CD14-positive monocyte (primary cell): ENCODE measurements around the gene HID1. TPM values are rescaled to one million over a fixed set of nuclear protein-coding genes. Genes with fewer than 3 reads are reported as not detected.

ENCODE experiments used
- DNase-seq, 3 donors: peaks; one replicate each; pipeline ENCODE4 v3.0.0-alpha.2; 2011 to 2022
- H2AFZ ChIP-seq: 2 replicates; pipeline ENCODE4 v1.6.0; 2012; ENCODE audit warnings: mild to moderate bottlenecking, low read depth, low read length, inconsistent platforms; ENCODE audit not compliant: insufficient read depth, poor library complexity, severe bottlenecking
- H3K27ac ChIP-seq, 2 donors: 1 replicate in 1 of 2; 2 replicates in 1 of 2; pipeline ENCODE4 v1.5.1; 2012 to 2013; ENCODE audit warnings: low read length in 2 of 2, control low read depth in 1 of 2, inconsistent platforms in 1 of 2, low read depth in 1 of 2, mild to moderate bottlenecking in 1 of 2
- H3K27me3 ChIP-seq, 2 donors: one replicate each; pipeline versions ENCODE4 v1.6.0 to v1.6.1; 2011 to 2013; ENCODE audit warnings: low read length in 2 of 2; ENCODE audit not compliant: control insufficient read depth in 2 of 2, insufficient read depth in 2 of 2
- H3K36me3 ChIP-seq, 2 donors: replicated peaks in 1 of 2; 1 replicate in 1 of 2; 2 replicates in 1 of 2; pipeline versions ENCODE4 v1.5.1 to v1.6.1; 2012 to 2013; ENCODE audit warnings: low read length in 2 of 2, control low read depth in 1 of 2, inconsistent platforms in 1 of 2, mild to moderate bottlenecking in 1 of 2; ENCODE audit not compliant: insufficient read depth in 2 of 2, control insufficient read depth in 1 of 2
- H3K4me1 ChIP-seq, 2 donors: 1 replicate in 1 of 2; 2 replicates in 1 of 2; pipeline versions ENCODE4 v1.5.1 to v1.6.1; 2012 to 2013; ENCODE audit warnings: low read length in 2 of 2, control low read depth in 1 of 2, inconsistent platforms in 1 of 2, mild to moderate bottlenecking in 1 of 2, moderate library complexity in 1 of 2; ENCODE audit not compliant: insufficient read depth in 2 of 2, control insufficient read depth in 1 of 2
- H3K4me2 ChIP-seq: replicated peaks from 2 replicates; pipeline ENCODE3; 2012; ENCODE audit warnings: low read length, moderate library complexity, mild to moderate bottlenecking; ENCODE audit not compliant: poor library complexity, severe bottlenecking; ENCODE audit errors: extremely low read depth
- H3K4me3 ChIP-seq, 3 experiments: fragments of 200-600 bp in 1 of 3; sonication (generic) in 1 of 3; replicated peaks in 1 of 3; 1 replicate in 2 of 3; 2 replicates in 1 of 3; pipeline ENCODE4 v1.5.1; 2011 to 2013; ENCODE audit warnings: low read length in 3 of 3, mild to moderate bottlenecking in 3 of 3, control low read depth in 2 of 3, low read depth in 2 of 3, inconsistent platforms in 1 of 3, moderate library complexity in 1 of 3
- H3K79me2 ChIP-seq: 2 replicates; pipeline ENCODE4 v1.6.0; 2012; ENCODE audit warnings: mild to moderate bottlenecking, control low read depth, inconsistent platforms, low read length, moderate library complexity; ENCODE audit not compliant: insufficient read depth
- H3K9ac ChIP-seq: 2 replicates; pipeline ENCODE4 v1.6.0; 2017; ENCODE audit warnings: low read length, mild to moderate bottlenecking; ENCODE audit not compliant: insufficient read depth, poor library complexity, severe bottlenecking
- H3K9me3 ChIP-seq, 2 donors: replicated peaks in 1 of 2; 1 replicate in 1 of 2; 2 replicates in 1 of 2; pipeline versions ENCODE4 v1.5.1 to v1.6.1; 2012 to 2013; ENCODE audit warnings: low read length in 2 of 2, control low read depth in 1 of 2; ENCODE audit not compliant: control insufficient read depth in 1 of 2, insufficient read depth in 1 of 2
- H4K20me1 ChIP-seq: 2 replicates; pipeline ENCODE4 v1.6.0; 2012; ENCODE audit warnings: mild to moderate bottlenecking, low read length, control low read depth, moderate library complexity; ENCODE audit not compliant: insufficient read depth
- H3K27ac Mint-ChIP-seq, 7 donors: one replicate each; pipeline ENCODE4 v1.8.0; 2020; ENCODE audit warnings: mild to moderate bottlenecking in 7 of 7, mixed read lengths in 7 of 7, moderate library complexity in 6 of 7, inconsistent platforms in 2 of 7
- H3K27me3 Mint-ChIP-seq, 3 donors: one replicate each; pipeline ENCODE4 v1.8.0; 2021 to 2022; ENCODE audit warnings: low read depth in 3 of 3, mild to moderate bottlenecking in 3 of 3, mixed read lengths in 3 of 3, moderate library complexity in 3 of 3, inconsistent platforms in 1 of 3
- H3K36me3 Mint-ChIP-seq, 2 donors: one replicate each; pipeline ENCODE4 v1.8.0; 2020; ENCODE audit warnings: mixed read lengths in 2 of 2, inconsistent platforms in 1 of 2, mild to moderate bottlenecking in 1 of 2
- H3K4me1 Mint-ChIP-seq: one replicate; pipeline ENCODE4 v1.8.0; 2020; ENCODE audit warnings: mild to moderate bottlenecking, mixed read lengths
- H3K4me3 Mint-ChIP-seq, 2 donors: one replicate each; pipeline ENCODE4 v1.8.0; 2020; ENCODE audit warnings: mild to moderate bottlenecking in 2 of 2, mixed read lengths in 2 of 2, moderate library complexity in 1 of 2
- H3K9me3 Mint-ChIP-seq, 7 donors: one replicate each; pipeline ENCODE4 v1.8.0; 2020 to 2022; ENCODE audit warnings: mixed read lengths in 7 of 7, mild to moderate bottlenecking in 6 of 7, moderate library complexity in 6 of 7, inconsistent platforms in 2 of 7
- WGBS: methylation state at CpG from one replicate; pipeline ENCODE4 v1.1.5; 2013; ENCODE audit warnings: missing lambda C conversion rate; ENCODE audit not compliant: insufficient coverage; 5-methylcytosine and 5-hydroxymethylcytosine counted together
- intact Hi-C, 2 donors: fragments of 100-400 bp; cut with micrococcal nuclease; formaldehyde crosslinking; loops; one replicate each; pipeline versions ENCODE4 v1.15.0 to v1.15.1; 2023
- polyA plus RNA-seq, 3 donors: library from polyadenylated mRNA; depleted of rRNA in 1 of 3; unstranded in 2 of 3; stranded (reverse) in 1 of 3; fragments of 300-500 nt in 2 of 3; fragments of >200 nt in 1 of 3; fragmentation: Illumina TruSeq in 2 of 3; gene quantifications; 1 replicate in 2 of 3; 2 replicates in 1 of 3; pipeline ENCODE4 v1.2.3, GENCODE V29; 2012 to 2021
- TF ChIP-seq, protein P1 (sequence below): fragments of 200-600 bp; IDR thresholded peaks from one replicate; pipeline ENCODE4 v1.8.0; 2022; ENCODE audit warnings: antibody characterized with exemption, mild to moderate bottlenecking

Gene HID1
- polyA plus RNA-seq, 3 donors: not detected

DNA sequence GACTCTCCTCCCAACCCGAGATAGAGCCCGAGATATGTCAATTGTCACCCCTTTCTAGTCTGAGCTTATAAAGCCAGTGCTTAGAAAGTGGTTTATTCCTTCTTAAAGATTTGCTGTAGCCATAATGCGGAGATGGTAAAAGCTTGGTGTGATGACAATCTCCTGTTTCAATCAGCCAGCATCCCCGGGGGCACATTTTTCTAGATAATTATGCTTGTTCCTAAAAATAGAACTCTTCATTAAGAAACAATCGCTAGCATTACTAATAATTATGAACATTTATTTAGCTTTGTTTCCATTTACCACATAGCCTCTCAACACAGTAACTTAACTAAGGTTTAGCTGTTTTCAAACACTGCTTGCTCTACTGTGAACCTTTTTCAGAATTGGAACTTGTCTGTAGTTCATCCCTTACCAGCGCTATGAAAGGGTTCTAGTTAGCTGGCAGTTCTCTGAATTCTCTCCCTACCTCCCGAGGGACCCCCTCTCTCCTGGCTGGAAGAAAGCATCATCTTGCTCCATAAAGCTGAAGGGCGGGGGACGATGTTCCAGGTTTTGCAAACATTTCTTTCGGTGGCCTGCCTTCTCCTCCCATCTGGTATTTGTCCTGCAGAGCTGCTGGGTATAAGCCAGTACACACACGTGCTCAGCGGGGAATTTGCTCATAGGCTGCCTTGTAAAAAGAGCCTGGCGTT lies 39.0 kb upstream of the HID1 start:
- Mint-ChIP-seq H3K4me3 (peak overlapping the region in 1 of 2 donors; percentile 93), H3K9me3 (no peaks in the 10 kb centered on the region), H3K27me3 (peaks cover 1 to 8% (median 4%) of the 10 kb centered on the region in 3 donors), H3K36me3 (peaks cover 7 to 8% of the 10 kb centered on the region in 2 donors), H3K4me1 (peaks cover 20% of the 10 kb centered on the region), H3K27ac (no peak overlapping the region)
- Histone ChIP-seq H3K27ac (no peak overlapping the region), H3K4me3 (peak overlapping the region in 1 of 3 experiments; percentile 97), H3K9me3 (no peaks in the 10 kb centered on the region), H4K20me1 (peaks cover 17% of the 10 kb centered on the region), H3K4me1 (peaks cover 17 to 22% of the 10 kb centered on the region in 2 donors), H3K9ac (no peak overlapping the region), H3K79me2 (peaks cover 19% of the 10 kb centered on the region), H3K4me2 (peak overlapping the region; percentile 94), H3K36me3 (peaks cover 4 to 5% of the 10 kb centered on the region in 2 donors), H2AFZ (peak overlapping the region; percentile 97), H3K27me3 (no peaks in the 10 kb centered on the region)
- intact Hi-C loops: no loop called here
- no peak for DNase-seq
- TF ChIP-seq, protein P1, sequence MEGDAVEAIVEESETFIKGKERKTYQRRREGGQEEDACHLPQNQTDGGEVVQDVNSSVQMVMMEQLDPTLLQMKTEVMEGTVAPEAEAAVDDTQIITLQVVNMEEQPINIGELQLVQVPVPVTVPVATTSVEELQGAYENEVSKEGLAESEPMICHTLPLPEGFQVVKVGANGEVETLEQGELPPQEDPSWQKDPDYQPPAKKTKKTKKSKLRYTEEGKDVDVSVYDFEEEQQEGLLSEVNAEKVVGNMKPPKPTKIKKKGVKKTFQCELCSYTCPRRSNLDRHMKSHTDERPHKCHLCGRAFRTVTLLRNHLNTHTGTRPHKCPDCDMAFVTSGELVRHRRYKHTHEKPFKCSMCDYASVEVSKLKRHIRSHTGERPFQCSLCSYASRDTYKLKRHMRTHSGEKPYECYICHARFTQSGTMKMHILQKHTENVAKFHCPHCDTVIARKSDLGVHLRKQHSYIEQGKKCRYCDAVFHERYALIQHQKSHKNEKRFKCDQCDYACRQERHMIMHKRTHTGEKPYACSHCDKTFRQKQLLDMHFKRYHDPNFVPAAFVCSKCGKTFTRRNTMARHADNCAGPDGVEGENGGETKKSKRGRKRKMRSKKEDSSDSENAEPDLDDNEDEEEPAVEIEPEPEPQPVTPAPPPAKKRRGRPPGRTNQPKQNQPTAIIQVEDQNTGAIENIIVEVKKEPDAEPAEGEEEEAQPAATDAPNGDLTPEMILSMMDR: no peak
- WGBS: 97% methylated on average over 4 of the region's 13 CpGs

DNA sequence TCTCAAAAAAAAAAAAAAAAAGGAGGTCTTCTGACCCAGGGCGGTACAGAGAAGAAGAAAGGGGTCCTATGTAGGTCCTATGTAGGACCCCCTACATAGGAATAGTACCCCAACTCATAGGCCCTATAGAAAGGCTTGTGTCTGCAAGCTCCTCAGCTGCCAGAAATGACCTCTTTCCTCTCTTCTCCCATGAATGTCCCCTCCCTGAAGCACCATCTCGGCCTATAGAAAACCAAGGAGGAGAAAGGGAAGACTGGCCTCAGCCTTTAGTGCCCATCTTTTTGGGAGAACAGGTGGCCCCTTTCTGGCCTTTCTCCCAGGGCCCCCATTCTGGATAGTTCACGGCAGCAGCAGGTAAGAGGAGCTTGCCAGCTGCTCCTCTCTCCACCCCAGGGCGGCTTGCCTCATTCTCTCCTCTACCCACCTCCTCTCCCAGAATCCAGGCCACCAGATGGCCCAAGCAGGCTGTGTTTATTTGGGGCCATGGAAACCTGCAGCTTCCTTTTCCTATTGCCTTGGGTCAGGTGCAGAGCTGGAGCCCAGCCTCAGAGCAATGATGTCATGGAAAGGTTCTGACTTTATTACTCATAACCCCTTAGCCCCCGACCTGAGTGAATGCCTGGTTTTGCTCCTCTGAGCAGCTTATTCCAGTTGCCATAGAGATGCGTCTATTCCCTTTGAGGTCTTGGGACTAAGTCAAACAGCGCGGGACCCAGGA lies 38.3 kb upstream of the HID1 start:
- no peak for DNase-seq
- Histone ChIP-seq H3K4me1 (peaks cover 17 to 22% of the 10 kb centered on the region in 2 donors), H3K36me3 (peaks cover 0 to 2% of the 10 kb centered on the region in 2 donors), H3K79me2 (peaks cover 19% of the 10 kb centered on the region), H3K9me3 (no peaks in the 10 kb centered on the region), H3K27me3 (no peaks in the 10 kb centered on the region), H3K9ac (no peak overlapping the region), H2AFZ (peak overlapping the region; percentile 97), H3K27ac (no peak overlapping the region), H3K4me3 (no peak overlapping the region), H3K4me2 (no peak overlapping the region), H4K20me1 (peaks cover 15% of the 10 kb centered on the region)
- peaks cover 20% of the 10 kb centered on the region for H3K4me1 Mint-ChIP-seq
- H3K27me3 Mint-ChIP-seq: peaks cover 3 to 8% (median 4%) of the 10 kb centered on the region in 3 donors
- peaks cover 2 to 3% of the 10 kb centered on the region in 2 donors for H3K36me3 Mint-ChIP-seq
- H3K27ac Mint-ChIP-seq: peak overlapping the region in 1 of 7 donors; percentile 58
- intact Hi-C loops: no loop called here
- TF ChIP-seq, protein P1: no peak
- 88% methylated on average over 4 of the region's 8 CpGs for WGBS
- no peak overlapping the region for H3K4me3 Mint-ChIP-seq
- no peaks in the 10 kb centered on the region for H3K9me3 Mint-ChIP-seq
